ENCODE measurements around the gene CREG2.

DNA sequence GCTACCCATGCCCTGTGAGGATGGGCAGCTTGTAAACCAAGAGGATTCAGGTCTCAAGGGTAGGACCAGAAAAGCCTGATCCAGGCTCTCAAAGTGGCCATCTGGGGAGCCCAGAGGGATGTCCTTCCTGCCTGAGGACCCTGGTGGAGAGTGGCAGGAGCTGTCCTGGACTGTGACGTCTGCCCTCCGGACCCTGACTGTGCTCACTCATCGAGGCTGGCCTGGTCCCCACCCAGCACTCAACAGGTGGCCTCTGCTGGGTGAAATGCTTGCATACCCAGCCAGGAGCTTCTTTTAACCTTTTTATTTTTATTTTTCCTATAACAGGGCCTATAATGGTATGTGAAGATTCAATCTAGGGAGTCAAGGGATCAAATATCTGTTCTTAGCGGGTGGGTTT is 24.5 kb downstream of the CREG2 start:
- TF ChIP-seq, protein P1, sequence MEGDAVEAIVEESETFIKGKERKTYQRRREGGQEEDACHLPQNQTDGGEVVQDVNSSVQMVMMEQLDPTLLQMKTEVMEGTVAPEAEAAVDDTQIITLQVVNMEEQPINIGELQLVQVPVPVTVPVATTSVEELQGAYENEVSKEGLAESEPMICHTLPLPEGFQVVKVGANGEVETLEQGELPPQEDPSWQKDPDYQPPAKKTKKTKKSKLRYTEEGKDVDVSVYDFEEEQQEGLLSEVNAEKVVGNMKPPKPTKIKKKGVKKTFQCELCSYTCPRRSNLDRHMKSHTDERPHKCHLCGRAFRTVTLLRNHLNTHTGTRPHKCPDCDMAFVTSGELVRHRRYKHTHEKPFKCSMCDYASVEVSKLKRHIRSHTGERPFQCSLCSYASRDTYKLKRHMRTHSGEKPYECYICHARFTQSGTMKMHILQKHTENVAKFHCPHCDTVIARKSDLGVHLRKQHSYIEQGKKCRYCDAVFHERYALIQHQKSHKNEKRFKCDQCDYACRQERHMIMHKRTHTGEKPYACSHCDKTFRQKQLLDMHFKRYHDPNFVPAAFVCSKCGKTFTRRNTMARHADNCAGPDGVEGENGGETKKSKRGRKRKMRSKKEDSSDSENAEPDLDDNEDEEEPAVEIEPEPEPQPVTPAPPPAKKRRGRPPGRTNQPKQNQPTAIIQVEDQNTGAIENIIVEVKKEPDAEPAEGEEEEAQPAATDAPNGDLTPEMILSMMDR (IDR thresholded peaks at IDR 0.05; ENCODE audit: low read length) = no peak
- TF ChIP-seq EZH2 (optimal IDR thresholded peaks at IDR 0.05; ENCODE audit: low read depth, low read length) = no peak
